Activated CD8-positive, alpha-beta memory T cell treated with anti-CD3 and anti-CD28 coated beads for 36 hours (primary cell): ENCODE data around the gene ICAM1. TPM values are rescaled to one million over a fixed set of nuclear protein-coding genes. Genes with fewer than 3 reads are reported as not detected.

Experiments used
- CTCF ChIA-PET: fragments of 350-600 bp; sonication (Branson Sonifier 250); formaldehyde crosslinking; loops from one replicate; lab custom pipeline; 2021; ENCODE audit warnings: antibody characterized with exemption; lab: Charles Lee
- POLR2A ChIA-PET: fragments of 350-600 bp; sonication (Branson Sonifier 250); formaldehyde crosslinking; loops from one replicate; lab custom pipeline; 2021; ENCODE audit warnings: antibody characterized with exemption; lab: Charles Lee
- total RNA-seq, 2 experiments: library from RNA; stranded (reverse); gene quantifications; one replicate each; pipeline ENCODE4 v1.2.3, GENCODE V29; 2021

ICAM1 gene
- total RNA-seq, 2 experiments from 2014 or later = 57.2 to 57.8 TPM

GRCh38 chr19:10321874-10322835, 51.2 kb downstream of the ICAM1 start:
- ChIA-PET CTCF (no interaction called here), POLR2A (no interaction called here)

DNA sequence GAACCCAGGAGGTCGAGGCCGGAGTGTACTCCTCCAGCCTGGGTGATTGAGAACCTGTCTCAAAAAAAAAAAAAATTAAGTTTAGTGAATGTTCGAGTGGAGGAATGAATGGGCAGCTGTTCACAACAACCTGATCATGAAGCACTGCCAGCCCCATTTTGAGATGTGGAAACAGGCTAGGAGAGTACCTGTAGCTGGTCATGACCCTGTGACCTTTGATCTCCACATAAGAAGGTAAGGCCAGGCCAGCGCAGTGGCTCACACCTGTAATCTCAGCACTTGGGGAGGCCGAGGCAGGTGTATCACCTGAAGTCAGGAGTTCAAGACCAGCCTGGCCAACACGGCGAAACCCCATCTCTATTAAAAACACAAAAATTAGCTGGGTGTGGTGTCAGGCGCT, 54.8 kb downstream of the ICAM1 start:
- ChIA-PET CTCF (interaction anchor here (1.0 kb wide), 1 partner anchor 16 kb away, joined by 3 read pairs; the partner anchor contains the start of gene ZGLP1), POLR2A (no interaction called here)

DNA sequence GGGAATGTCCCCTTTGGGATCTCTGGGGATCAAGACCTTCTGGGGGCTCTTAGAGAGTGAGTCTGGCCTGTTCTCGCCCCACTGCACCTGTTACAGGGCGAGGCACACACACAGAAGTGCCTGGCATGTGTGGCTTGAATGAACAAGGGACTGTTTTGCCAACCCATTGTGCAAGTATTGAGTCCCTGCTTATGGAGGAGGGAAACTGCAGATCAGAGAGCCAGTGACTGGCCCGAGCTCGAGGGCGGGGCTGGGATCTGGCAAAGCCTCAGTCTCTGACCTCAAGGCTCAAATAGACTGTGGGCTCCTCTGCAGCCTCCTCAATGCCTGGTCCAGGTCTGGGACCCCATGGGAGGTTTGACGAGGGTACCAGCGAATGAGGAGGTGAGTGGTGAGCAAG, 56.9 kb downstream of the ICAM1 start:
- POLR2A ChIA-PET = interaction anchor here (0.7 kb wide), 1 partner anchor 49 kb away, joined by 3 read pairs; no protein-coding TSS in a partner anchor
- CTCF ChIA-PET = interaction anchor here (1.4 kb wide), 1 partner anchor 61 kb away, joined by 4 read pairs; no protein-coding TSS in a partner anchor

DNA sequence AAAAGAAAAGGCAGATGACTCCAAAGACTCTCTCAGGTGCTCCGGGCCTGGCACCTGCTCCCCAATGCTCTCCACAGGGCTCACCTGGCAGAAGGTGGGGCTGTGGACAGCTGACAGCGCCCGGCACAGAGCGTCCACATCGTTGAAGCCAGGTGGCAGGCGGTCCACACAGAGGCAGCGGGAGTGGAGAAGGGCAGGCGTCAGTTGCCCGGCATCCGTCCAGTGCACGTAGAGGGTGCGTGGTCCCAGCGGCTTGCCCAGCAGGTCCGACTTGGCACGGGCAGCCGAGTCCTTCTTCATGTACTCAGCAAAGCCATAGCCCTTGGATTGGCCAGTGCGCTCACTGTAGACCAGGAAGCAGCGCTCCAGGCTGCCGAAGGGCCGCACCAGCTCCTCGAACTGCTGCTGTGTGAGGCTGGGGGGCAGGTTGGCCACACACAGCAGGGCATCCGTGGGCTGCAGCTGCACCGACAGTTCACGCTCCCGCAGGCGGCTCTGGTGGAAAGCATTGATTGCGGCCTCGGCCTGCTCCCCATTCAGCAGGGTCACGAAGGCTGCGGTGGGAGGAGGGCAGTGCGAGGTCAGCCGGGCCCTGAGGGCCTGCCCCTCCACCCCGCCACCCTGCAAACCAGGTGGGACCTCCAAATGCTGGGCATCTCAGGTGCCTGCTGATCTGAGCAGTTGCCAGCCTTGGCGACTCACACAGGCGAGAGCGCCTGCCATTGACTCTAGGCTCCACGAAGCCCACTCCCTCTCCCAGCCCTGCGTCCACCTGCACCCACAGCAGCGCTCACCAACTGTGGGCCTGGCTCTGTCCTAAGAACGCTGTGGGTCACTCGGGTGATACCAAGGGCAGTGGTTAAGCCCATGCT, 57.9 kb downstream of the ICAM1 start:
- ChIA-PET POLR2A (interaction anchor here (0.7 kb wide), 1 partner anchor 50 kb away, joined by 3 read pairs; no protein-coding TSS in a partner anchor), CTCF (interaction anchor here (1.3 to 1.6 kb wide), 2 partner anchors 59 to 69 kb away, joined by 4 to 6 read pairs; no protein-coding TSS in a partner anchor)

DNA sequence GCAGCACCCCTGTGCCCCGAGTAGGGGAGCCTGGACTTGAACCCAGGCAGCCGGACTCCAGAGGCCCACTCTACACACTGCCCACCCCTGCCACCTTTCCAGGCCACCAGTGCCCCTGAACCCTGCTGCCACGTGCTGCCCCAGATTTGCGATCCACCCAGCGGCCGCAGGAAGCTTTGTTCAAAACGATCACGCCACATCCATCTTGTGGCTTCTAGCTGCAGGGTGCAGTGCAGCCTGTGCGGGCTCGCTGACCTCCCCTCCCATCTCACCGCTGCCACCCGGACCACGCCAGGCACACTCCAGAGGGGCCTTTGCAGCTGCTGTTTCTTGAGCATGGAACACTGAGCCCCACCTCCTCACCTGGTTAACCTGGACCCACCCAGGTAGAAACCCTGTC, 58.6 kb downstream of the ICAM1 start:
- POLR2A ChIA-PET = no interaction called here
- CTCF ChIA-PET = interaction anchor here (1.3 to 1.6 kb wide), 4 partner anchors 41 to 70 kb away, joined by 3 to 6 read pairs (median 4); no protein-coding TSS in a partner anchor

DNA sequence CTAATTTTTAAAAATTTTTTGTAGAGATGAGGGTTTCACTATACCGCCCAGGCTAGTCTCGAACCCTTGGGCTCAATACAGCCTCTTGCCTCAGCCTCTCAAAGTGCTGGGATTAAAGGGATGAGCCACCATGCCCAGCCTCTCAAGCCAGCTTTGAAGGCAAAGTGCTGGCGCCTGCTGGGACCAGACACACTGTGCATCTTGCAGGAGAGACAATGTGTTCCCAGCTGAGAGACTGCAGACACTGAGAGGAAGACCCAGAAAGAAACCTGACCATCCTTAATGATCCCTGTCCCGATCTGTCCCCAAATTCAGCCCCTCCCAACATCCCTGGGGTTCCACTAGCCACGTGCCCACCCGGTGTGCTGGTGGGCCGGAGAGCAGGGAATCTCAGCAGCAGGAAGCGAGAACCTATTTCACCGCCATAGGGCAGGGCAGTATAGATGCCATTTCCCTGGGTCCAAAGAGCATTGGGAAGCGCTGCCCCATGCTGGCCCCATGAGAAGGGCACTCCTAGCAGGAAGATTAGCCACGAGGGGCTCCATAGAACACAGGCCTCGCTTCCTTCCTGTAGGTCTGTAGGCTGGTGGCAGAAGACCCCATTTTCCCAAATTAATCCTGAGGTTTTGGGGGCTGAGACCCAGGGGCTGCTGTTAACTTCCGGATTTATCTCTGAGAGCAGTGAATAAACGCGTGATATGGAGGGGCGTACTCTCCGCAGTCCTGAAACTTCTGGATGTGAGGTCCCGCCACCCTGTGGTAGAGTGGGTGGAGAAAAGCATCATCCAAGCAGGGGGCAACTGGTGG, 61.4 kb downstream of the ICAM1 start:
- CTCF ChIA-PET = interaction anchor here (1.4 to 2.1 kb wide), 4 partner anchors 8 to 140 kb away, joined by 3 to 10 read pairs (median 4); no protein-coding TSS in a partner anchor
- POLR2A ChIA-PET = interaction anchor here (0.6 to 2.2 kb wide), 3 partner anchors 12 to 61 kb away, joined by 3 to 17 read pairs (median 7); partner anchors contain the start of gene ICAM1

DNA sequence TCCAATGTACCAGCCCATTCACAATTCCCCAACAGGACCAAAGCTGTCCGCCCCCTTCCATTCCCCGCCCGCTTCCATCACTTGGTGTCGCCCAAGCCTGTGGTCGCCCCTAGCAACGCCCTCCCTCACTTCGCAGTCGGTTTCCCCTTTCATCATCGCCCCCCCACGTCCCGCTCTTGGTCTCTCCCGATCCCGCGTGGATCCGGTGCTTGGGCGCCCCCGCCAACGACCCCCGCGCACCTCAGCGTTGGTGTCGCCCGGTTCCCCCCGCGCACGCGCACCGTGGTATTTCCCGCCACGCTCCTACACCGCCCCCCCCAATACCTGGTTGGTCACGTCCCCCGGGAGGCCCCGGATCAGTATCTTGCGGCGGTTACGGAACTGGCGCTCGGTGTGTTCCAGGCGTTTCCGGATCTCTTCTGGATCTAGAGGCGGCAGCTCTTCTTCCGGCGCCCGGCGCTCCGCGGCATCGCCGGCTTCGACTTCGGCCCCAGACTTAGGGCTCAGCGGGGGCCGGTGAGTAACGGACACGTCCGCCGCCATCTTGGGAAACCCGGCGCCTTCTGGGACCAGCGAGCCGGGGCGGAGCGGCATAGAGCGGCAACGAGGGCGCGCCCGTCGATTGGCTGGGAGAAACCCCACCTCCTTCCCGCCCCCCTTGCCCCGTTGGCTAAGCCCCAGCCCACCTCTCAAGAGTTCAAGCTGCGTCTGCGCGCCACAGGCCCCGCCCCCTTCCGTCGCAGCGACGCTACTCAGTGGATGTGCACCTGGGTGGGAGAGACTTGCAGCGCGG, 62.2 kb downstream of the ICAM1 start, which contains the start of gene RAVER1:
Gene RAVER1, minus strand, starts transcription at position 565 of the 793 bp plus-strand sequence. Its CDS starts 22 bp downstream, at position 543.
- CTCF ChIA-PET = interaction anchor here (0.6 to 1.8 kb wide), 7 partner anchors 56 to 242 kb away, joined by 3 to 10 read pairs (median 3); no protein-coding TSS in a partner anchor
- POLR2A ChIA-PET = interaction anchor here (0.6 to 2.2 kb wide), 7 partner anchors 13 to 62 kb away, joined by 3 to 17 read pairs (median 7); partner anchors contain the start of genes ICAM1, ICAM5 and TYK2

DNA sequence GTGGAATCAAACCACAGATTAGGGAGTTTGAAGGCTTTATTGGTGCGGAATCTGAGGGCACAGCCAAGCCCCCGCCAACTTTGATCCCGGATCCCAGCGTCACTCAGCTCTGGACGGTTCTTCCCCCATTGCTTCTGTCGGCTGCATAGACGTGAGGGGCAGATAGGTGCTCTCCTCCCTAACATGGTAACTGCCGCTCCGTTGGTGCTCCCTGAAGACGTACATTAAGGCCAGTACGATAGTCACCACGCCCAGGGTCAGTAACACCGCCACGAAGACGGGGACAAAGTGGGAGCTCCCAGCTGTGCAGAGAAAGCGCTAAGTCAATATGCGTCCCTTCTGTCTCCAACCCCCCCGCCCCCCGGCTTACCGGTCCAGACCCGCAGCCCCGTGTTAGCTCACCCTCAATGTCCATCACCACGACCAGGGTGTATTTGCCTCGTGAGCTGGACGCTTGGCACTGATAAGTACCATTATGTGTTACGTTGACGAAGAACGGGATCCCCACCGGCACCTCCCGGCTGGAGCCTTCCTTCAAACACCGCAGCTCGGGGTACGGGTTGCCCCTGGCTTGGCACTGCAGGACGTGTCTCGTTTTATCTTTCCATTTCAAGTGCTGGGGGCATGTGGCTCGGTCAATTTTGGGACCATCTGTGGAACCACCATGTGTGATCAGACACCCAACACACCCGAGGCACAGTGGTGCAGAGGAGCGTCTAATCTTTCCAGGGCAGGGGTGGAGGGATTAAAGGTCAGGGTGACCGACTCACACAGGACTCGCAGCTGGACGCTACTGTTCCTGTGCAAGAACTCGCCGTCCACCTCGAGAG, 63.1 kb downstream of the ICAM1 start:
- POLR2A ChIA-PET = interaction anchor here (0.6 to 2.2 kb wide), 7 partner anchors 13 to 199 kb away, joined by 3 to 17 read pairs (median 4); partner anchors contain the start of genes ICAM1, ICAM5 and TYK2
- CTCF ChIA-PET = interaction anchor here (0.6 to 1.8 kb wide), 7 partner anchors 55 to 243 kb away, joined by 3 to 10 read pairs (median 3); no protein-coding TSS in a partner anchor

GRCh38 chr19:10334588-10335351, 63.9 kb downstream of the ICAM1 start:
- POLR2A ChIA-PET = interaction anchor here (0.6 to 2.2 kb wide), 4 partner anchors 45 to 200 kb away, joined by 3 to 17 read pairs (median 6); partner anchors contain the start of genes ICAM1 and TYK2
- CTCF ChIA-PET = interaction anchor here (1.4 to 1.8 kb wide), 3 partner anchors 56 to 76 kb away, joined by 4 to 10 read pairs (median 5); no protein-coding TSS in a partner anchor

GRCh38 chr19:10335352-10335985, 64.5 kb downstream of the ICAM1 start:
- ChIA-PET CTCF (interaction anchor here (1.6 kb wide), 1 partner anchor 64 kb away, joined by 4 read pairs; the partner anchor contains the start of gene ICAM1), POLR2A (no interaction called here)

Other genes starting within 250 kb of the ICAM1 start
- gene SHFL, start 184.8 kb upstream of the ICAM1 start, total RNA-seq = 10 to 100 TPM; 41.9 to 44.1 TPM
- 10 to 100 TPM; 10.2 to 11.5 TPM for gene ANGPTL6, start 168.4 kb upstream of the ICAM1 start, total RNA-seq
- gene PPAN, start 164.8 kb upstream of the ICAM1 start, total RNA-seq = 100 to 1,000 TPM; 294 to 298 TPM
- gene P2RY11, start 159.4 kb upstream of the ICAM1 start, total RNA-seq = 10 to 100 TPM; 68.6 to 68.9 TPM
- gene EIF3G, start 151.2 kb upstream of the ICAM1 start, total RNA-seq = 100 to 1,000 TPM; 311 to 312 TPM
- gene DNMT1, start 76.2 kb upstream of the ICAM1 start, total RNA-seq = 100 to 1,000 TPM; 345 to 355 TPM
- gene S1PR2, start 39.8 kb upstream of the ICAM1 start, total RNA-seq = 10 to 100 TPM; 14.1 to 14.3 TPM
- gene MRPL4, start 18.9 kb upstream of the ICAM1 start, total RNA-seq = 100 to 1,000 TPM; 157 to 161 TPM
- under 1 TPM; 0.36 to 0.91 TPM for gene ICAM4, start 15.8 kb downstream of the ICAM1 start, total RNA-seq
- gene ICAM5, start 18.8 kb downstream of the ICAM1 start, total RNA-seq = 1 to 10 TPM; 2.2 to 3.8 TPM
- gene ZGLP1, start 38.7 kb downstream of the ICAM1 start, total RNA-seq = 1 to 10 TPM; 3.7 to 5.8 TPM
- gene FDX2, start 44.9 kb downstream of the ICAM1 start, total RNA-seq = 10 to 100 TPM; 23.8 to 27.2 TPM
- 100 to 1,000 TPM; 100 to 102 TPM for gene RAVER1, start 62.4 kb downstream of the ICAM1 start, total RNA-seq
- 10 to 100 TPM; 87.5 to 89.4 TPM for gene ICAM3, start 68.5 kb downstream of the ICAM1 start, total RNA-seq
- 100 to 1,000 TPM; 191 to 199 TPM for gene TYK2, start 109.5 kb downstream of the ICAM1 start, total RNA-seq
- gene CDC37, start 132.4 kb downstream of the ICAM1 start, total RNA-seq = 100 to 1,000 TPM; 294 TPM
- 10 to 100 TPM; 30.3 to 31.2 TPM for gene PDE4A, start 149.4 kb downstream of the ICAM1 start, total RNA-seq
- 10 to 100 TPM; 90.6 to 94.8 TPM for gene KEAP1, start 232.2 kb downstream of the ICAM1 start, total RNA-seq
- gene S1PR5, start 246.3 kb downstream of the ICAM1 start, total RNA-seq = 1 to 10 TPM in 1 of 2 experiments, under 1 TPM in 1; 0.46 to 1.1 TPM